Measurements from ENCODE around the gene ST6GAL1. TPM values are rescaled to one million over a fixed set of nuclear protein-coding genes. Genes with fewer than 3 reads are reported as not detected.

ST6GAL1 gene
- total and polyA plus RNA-seq, 4 donors = 15.1 to 113 (median 60.4) TPM

DNA sequence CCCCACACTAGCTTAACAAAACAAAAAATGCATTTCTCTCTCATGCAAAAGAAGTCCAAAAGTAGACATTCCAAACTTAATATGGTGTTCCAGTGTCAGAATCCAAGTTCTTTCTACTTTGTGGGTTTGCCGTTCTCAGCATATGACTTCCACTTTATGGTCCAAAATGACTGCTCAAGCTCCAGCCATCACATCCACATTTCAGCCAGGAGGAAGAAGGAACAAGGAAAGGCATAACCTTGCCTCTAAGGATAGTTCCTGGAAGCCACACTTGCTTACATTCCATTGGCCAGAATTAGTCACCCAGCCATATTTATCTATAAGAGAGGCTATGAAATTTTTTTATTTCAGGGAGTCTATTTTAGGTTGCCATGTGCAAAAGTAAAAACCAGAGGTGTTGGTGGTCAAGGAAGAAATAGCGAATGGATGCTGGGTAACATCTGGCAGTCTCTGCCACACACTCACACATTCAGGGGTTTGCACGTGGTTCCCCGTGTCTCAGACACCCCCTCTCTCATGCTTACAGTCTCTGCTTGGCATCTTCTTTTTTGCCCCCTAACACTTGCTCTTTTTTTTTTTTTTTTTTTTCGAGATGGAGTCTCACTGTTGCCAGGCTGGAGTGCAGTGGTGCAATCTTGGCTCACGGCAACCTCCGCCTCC, 139.7 kb downstream of the ST6GAL1 start:
- Histone ChIP-seq H3K36me3 (ENCODE audit: control insufficient read depth in 4 of 4, insufficient read depth in 4 of 4, low read length in 4 of 4) (peaks cover 0 to 19% (median 7%) of the 10 kb centered on the region in 4 donors), H3K9me3 (ENCODE audit: control insufficient read depth in 4 of 4, insufficient read depth in 3 of 4, low read length in 3 of 4) (peaks cover 0 to 4% (median 0%) of the 10 kb centered on the region in 4 donors), H3K4me1 (ENCODE audit: control insufficient read depth in 5 of 5, insufficient read depth in 5 of 5, low read length in 5 of 5) (peaks cover 0 to 8% (median 2%) of the 10 kb centered on the region in 5 donors), H3K9ac (ENCODE audit: insufficient read depth in 1 of 2, low read length in 2 of 2) (no peak overlapping the region), H3K27ac (ENCODE audit: low read depth in 1 of 2, low read length in 1 of 2) (no peak overlapping the region), H3K27me3 (ENCODE audit: control insufficient read depth in 3 of 3, insufficient read depth in 3 of 3, low read length in 2 of 3) (no peaks in the 10 kb centered on the region), H3K4me3 (no peak overlapping the region)
- ATAC-seq (ENCODE audit: insufficient read depth, low FRiP score) = no peak
- DNase-seq = no peak
- WGBS, 2 donors = 95 to 99% methylated on average over 7 of the region's 7 CpGs
- no peak for TF ChIP-seq CTCF (IDR thresholded peaks at IDR 0.05; ENCODE audit: control extremely low read depth, extremely low read depth)

- TF ChIP-seq CTCF (IDR thresholded peaks at IDR 0.05; ENCODE audit: control extremely low read depth, extremely low read depth) = no peak
- H3K4me1 ChIP-seq (ENCODE audit: control insufficient read depth in 5 of 5, insufficient read depth in 5 of 5, low read length in 5 of 5) = peaks cover 0 to 4% (median 0%) of the 10 kb centered on the region in 5 donors
- H3K27me3 ChIP-seq (ENCODE audit: control insufficient read depth in 3 of 3, insufficient read depth in 3 of 3, low read length in 2 of 3) = no peaks in the 10 kb centered on the region
- WGBS, 2 donors = 83 to 91% methylated on average over 3 of the region's 3 CpGs
- no peak overlapping the region for H3K4me3 ChIP-seq
- no peak for ATAC-seq (ENCODE audit: insufficient read depth, low FRiP score)
- H3K27ac ChIP-seq (ENCODE audit: low read depth in 1 of 2, low read length in 1 of 2) = no peak overlapping the region
- no peak overlapping the region for H3K9ac ChIP-seq (ENCODE audit: insufficient read depth in 1 of 2, low read length in 2 of 2)
- peaks cover 0 to 32% (median 11%) of the 10 kb centered on the region in 4 donors for H3K36me3 ChIP-seq (ENCODE audit: control insufficient read depth in 4 of 4, insufficient read depth in 4 of 4, low read length in 4 of 4)
- DNase-seq = no peak
- peaks cover 0 to 4% (median under 1%) of the 10 kb centered on the region in 4 donors for H3K9me3 ChIP-seq (ENCODE audit: control insufficient read depth in 4 of 4, insufficient read depth in 3 of 4, low read length in 3 of 4)
These were observed 141.8 kb downstream of the ST6GAL1 start for GRCh38 chr3:187072102-187072501.

- no peaks in the 10 kb centered on the region for H3K27me3 ChIP-seq (ENCODE audit: control insufficient read depth in 3 of 3, insufficient read depth in 3 of 3, low read length in 2 of 3)
- H3K4me3 ChIP-seq = no peak overlapping the region
- H3K36me3 ChIP-seq (ENCODE audit: control insufficient read depth in 4 of 4, insufficient read depth in 4 of 4, low read length in 4 of 4) = peaks cover 0 to 35% (median 11%) of the 10 kb centered on the region in 4 donors
- DNase-seq (no peak), ATAC-seq (ENCODE audit: insufficient read depth, low FRiP score) (no peak)
- no peak overlapping the region for H3K27ac ChIP-seq (ENCODE audit: low read depth in 1 of 2, low read length in 1 of 2)
- no peak for TF ChIP-seq CTCF (IDR thresholded peaks at IDR 0.05; ENCODE audit: control extremely low read depth, extremely low read depth)
- peaks cover 0 to 4% (median 0%) of the 10 kb centered on the region in 5 donors for H3K4me1 ChIP-seq (ENCODE audit: control insufficient read depth in 5 of 5, insufficient read depth in 5 of 5, low read length in 5 of 5)
- H3K9me3 ChIP-seq (ENCODE audit: control insufficient read depth in 4 of 4, insufficient read depth in 3 of 4, low read length in 3 of 4) = peaks cover 0 to 4% (median under 1%) of the 10 kb centered on the region in 4 donors
- 65 to 81% methylated on average over 5 of the region's 5 CpGs for WGBS, 2 donors
- no peak overlapping the region for H3K9ac ChIP-seq (ENCODE audit: insufficient read depth in 1 of 2, low read length in 2 of 2)
These were observed 142.2 kb downstream of the ST6GAL1 start for GRCh38 chr3:187072511-187072910.

Data from lung (tissue), 12 donors.